ENCODE data around the gene CYP27B1.

DNA sequence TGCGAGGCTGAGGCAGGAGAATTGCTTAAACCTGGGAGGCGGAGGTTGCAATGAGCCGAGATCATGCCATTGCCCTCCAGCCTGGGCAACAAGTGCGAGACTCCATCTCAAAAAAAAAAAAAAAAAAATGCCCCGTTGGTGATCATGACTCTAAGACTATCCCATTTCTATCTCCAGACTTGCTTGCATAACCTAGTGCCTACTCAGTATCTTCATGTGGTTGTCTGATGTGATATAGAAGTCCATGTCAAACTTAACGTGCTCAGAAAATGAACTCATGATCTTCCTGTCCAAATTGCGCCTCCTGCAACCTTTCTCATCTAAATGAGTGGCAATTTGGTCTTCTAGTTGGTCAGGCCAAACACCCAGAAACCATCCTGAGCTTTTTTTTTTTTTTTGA is 11.0 kb upstream of the CYP27B1 start:
- TF ChIP-seq TAF1 (IDR thresholded peaks at IDR 0.05; ENCODE audit: borderline replicate concordance, insufficient read depth, low read length) (no peak), FOXP2 (optimal IDR thresholded peaks at IDR 0.05; ENCODE audit: borderline replicate concordance, extremely low read depth, extremely low read length, insufficient read depth) (no peak), SIN3A (IDR thresholded peaks at IDR 0.05; ENCODE audit: borderline replicate concordance, insufficient read depth, low read length) (no peak), POLR2AphosphoS5 (IDR thresholded peaks at IDR 0.05; ENCODE audit: low read depth, low read length) (no peak)
- TF ChIP-seq, protein P1, sequence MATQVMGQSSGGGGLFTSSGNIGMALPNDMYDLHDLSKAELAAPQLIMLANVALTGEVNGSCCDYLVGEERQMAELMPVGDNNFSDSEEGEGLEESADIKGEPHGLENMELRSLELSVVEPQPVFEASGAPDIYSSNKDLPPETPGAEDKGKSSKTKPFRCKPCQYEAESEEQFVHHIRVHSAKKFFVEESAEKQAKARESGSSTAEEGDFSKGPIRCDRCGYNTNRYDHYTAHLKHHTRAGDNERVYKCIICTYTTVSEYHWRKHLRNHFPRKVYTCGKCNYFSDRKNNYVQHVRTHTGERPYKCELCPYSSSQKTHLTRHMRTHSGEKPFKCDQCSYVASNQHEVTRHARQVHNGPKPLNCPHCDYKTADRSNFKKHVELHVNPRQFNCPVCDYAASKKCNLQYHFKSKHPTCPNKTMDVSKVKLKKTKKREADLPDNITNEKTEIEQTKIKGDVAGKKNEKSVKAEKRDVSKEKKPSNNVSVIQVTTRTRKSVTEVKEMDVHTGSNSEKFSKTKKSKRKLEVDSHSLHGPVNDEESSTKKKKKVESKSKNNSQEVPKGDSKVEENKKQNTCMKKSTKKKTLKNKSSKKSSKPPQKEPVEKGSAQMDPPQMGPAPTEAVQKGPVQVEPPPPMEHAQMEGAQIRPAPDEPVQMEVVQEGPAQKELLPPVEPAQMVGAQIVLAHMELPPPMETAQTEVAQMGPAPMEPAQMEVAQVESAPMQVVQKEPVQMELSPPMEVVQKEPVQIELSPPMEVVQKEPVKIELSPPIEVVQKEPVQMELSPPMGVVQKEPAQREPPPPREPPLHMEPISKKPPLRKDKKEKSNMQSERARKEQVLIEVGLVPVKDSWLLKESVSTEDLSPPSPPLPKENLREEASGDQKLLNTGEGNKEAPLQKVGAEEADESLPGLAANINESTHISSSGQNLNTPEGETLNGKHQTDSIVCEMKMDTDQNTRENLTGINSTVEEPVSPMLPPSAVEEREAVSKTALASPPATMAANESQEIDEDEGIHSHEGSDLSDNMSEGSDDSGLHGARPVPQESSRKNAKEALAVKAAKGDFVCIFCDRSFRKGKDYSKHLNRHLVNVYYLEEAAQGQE (IDR thresholded peaks at IDR 0.05; ENCODE audit: insufficient read depth in 1 of 2, low read depth in 2 of 2, low read length in 2 of 2), result no peak

Measured in PFSK-1 (cell line).